Activated naive CD8-positive, alpha-beta T cell treated with anti-CD3 and anti-CD28 coated beads, Interleukin-2, amount 10 ng/mL, durations not matched to agents 7 days and 5 days (primary cell): ENCODE data around the gene NFU1. TPM values are rescaled to one million over a fixed set of nuclear protein-coding genes. Genes with fewer than 3 reads are reported as not detected.
A peak's percentile ranks its signal among the peaks of the same experiment; 100 is the strongest.
"Not testable (repeated sequence)": the region's sequence is repeated elsewhere in the genome, so short reads cannot be mapped to it uniquely, and the experiment has no call there.

ENCODE experiments used
- ATAC-seq: fragments of 150-1000 bp; cut with Tn5 transposase; one replicate; pipeline ENCODE4 v1.10.0; 2021; ENCODE audit warnings: low read depth, moderate library complexity
- POLR2A ChIA-PET: fragments of 350-600 bp; sonication (Branson Sonifier 250); formaldehyde crosslinking; loops from one replicate; lab custom pipeline; 2021; ENCODE audit warnings: antibody characterized with exemption; lab: Charles Lee
- DNase-seq: peaks from one replicate; pipeline ENCODE4 v3.0.0; 2021
- H3K27ac Mint-ChIP-seq: one replicate; pipeline ENCODE4 v1.8.0; 2022; ENCODE audit warnings: mild to moderate bottlenecking, mixed read lengths
- H3K27me3 Mint-ChIP-seq: one replicate; pipeline ENCODE4 v1.8.0; 2022; ENCODE audit warnings: mild to moderate bottlenecking, moderate library complexity, mixed read lengths
- H3K36me3 Mint-ChIP-seq: one replicate; pipeline ENCODE4 v1.8.0; 2021; ENCODE audit warnings: mild to moderate bottlenecking, mixed read lengths
- H3K4me1 Mint-ChIP-seq: one replicate; pipeline ENCODE4 v1.8.0; 2021; ENCODE audit warnings: mixed read lengths
- H3K4me3 Mint-ChIP-seq: one replicate; pipeline ENCODE4 v1.8.0; 2022; ENCODE audit warnings: mild to moderate bottlenecking, moderate library complexity, mixed read lengths
- H3K9me3 Mint-ChIP-seq: one replicate; pipeline ENCODE4 v1.8.0; 2021; ENCODE audit warnings: mixed read lengths
- total RNA-seq, 2 experiments: library from RNA; stranded (reverse); gene quantifications; one replicate each; pipeline ENCODE4 v1.2.3, GENCODE V29; 2021

The NFU1 gene
- total RNA-seq, 2 experiments from 2014 or later = 32.9 to 33.0 TPM

DNA sequence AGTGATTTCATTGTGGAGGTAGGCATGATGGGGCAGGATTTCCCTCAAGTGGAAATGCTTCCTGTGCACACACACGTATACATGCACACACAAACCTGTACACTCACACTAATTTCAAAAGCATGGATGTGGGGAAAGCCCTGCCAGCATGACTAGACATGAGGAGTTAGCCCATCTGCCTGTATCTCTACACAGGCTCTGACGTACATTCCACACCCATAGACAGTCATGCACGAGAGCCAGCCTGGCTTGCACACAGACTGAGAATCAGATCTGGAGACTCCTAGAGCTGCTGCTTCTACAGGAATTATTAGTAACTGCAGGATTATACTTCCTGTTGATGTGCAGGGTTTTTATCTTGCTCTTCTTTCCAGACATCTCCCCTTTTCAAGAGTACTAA, 27.3 kb upstream of the NFU1 start:
- H3K27me3 Mint-ChIP-seq = no peaks in the 10 kb centered on the region
- DNase-seq (no peak), ATAC-seq (no peak)
- POLR2A ChIA-PET = no interaction called here
- H3K27ac Mint-ChIP-seq = no peak overlapping the region
- H3K36me3 Mint-ChIP-seq = peaks cover 44% of the 10 kb centered on the region
- peaks cover 1% of the 10 kb centered on the region for H3K4me1 Mint-ChIP-seq
- no peaks in the 10 kb centered on the region for H3K9me3 Mint-ChIP-seq
- no peak overlapping the region for H3K4me3 Mint-ChIP-seq

DNA sequence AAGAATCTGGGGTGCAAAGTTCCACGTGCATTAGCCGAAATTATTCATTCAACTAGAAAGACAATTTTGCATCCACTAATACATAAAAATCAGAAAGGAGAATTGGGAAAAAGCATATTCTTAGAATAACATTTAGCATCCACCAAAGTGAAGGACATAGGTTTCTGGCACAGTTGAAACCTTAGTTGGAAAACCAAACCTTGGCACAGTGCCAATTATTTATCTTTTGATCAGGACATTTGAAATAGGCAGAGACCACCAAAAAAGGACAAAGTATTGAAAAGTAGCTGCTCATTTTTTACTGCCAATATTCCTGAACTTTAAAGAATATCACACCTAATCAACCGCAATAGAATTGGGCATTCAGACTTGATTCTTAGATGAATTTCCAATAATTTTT, 25.5 kb upstream of the NFU1 start:
- ATAC-seq (no peak), DNase-seq (no peak)
- Mint-ChIP-seq H3K9me3 (no peaks in the 10 kb centered on the region), H3K27ac (no peak overlapping the region), H3K36me3 (peaks cover 39% of the 10 kb centered on the region), H3K27me3 (no peaks in the 10 kb centered on the region), H3K4me1 (peaks cover 1% of the 10 kb centered on the region), H3K4me3 (no peak overlapping the region)
- POLR2A ChIA-PET = interaction anchor here (1.0 kb wide), 1 partner anchor 26 kb away, joined by 3 read pairs; the partner anchor contains the start of gene NFU1

DNA sequence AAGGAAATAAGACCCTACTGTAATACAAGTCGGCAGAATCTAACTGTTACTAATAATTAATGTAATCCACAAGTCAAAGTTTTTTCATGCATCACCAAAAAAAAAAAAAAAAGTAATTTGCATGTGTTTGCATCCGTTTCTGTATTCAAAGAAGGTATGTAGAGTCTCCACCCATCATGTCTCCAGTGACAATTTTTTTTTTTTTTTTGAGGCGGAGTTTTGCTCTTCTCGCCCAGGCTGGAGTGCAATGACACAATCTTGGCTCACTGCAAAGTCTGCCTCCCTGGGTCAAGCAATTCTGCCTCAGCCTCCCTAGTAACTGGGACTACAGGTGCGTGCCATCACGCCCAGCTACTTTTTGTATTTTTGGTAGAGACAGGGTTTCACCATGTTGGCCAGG, 24.2 kb upstream of the NFU1 start:
- Mint-ChIP-seq H3K27me3 (no peaks in the 10 kb centered on the region), H3K4me3 (no peak overlapping the region), H3K36me3 (peaks cover 35% of the 10 kb centered on the region), H3K9me3 (no peaks in the 10 kb centered on the region), H3K4me1 (peaks cover 1% of the 10 kb centered on the region), H3K27ac (no peak overlapping the region)
- POLR2A ChIA-PET = no interaction called here
- ATAC-seq = no peak
- DNase-seq = no peak

DNA sequence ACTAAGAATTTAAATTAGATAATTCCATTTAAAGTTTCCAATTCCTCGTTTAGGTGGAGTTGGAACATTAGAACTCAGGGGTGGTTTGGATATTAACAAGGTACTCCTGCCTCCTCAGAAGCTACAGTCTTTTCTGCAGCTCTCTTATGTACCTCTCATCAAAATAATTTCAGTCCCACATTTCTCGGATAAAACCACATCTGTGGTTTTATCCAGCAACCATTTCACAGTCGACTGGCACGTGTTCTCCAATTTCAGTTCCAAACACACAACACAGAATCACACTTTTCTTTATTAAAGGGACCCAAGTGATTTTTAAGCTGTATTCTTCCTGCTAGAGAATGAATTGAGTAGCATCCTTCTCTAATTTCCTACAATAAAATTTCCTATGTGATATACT, 22.7 kb upstream of the NFU1 start:
- POLR2A ChIA-PET = no interaction called here
- Mint-ChIP-seq H3K27me3 (no peaks in the 10 kb centered on the region), H3K4me3 (no peak overlapping the region), H3K4me1 (peaks cover 3% of the 10 kb centered on the region), H3K36me3 (peaks cover 23% of the 10 kb centered on the region), H3K9me3 (no peaks in the 10 kb centered on the region), H3K27ac (no peak overlapping the region)
- ATAC-seq (no peak), DNase-seq (no peak)

DNA sequence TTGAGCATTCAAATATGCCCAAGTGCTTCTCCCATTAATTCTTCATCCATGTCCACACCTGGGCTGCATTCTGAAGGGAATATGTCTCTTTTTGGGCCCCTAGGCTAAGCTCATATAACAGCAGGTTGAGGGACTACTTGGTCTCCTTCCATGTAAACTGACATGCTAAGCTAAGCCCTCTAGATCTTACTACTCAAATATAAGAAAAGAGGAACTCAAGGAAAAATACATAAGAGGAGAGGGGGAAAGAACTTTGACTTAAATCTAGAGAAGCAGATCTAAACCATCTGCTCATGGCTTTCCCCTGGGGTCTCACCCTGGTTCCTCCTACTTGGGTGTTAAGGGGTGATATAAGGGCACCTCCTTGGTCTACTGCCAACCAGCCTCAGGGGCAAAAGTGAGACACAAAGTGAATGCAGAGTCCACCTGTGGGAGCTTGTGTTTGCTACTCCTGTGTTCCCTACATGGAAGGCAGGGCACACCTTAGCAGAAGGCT, 19.8 kb upstream of the NFU1 start:
- H3K4me3 Mint-ChIP-seq = no peak overlapping the region
- POLR2A ChIA-PET = interaction anchor here (0.8 kb wide), 1 partner anchor 20 kb away, joined by 3 read pairs; the partner anchor contains the start of gene NFU1

DNA sequence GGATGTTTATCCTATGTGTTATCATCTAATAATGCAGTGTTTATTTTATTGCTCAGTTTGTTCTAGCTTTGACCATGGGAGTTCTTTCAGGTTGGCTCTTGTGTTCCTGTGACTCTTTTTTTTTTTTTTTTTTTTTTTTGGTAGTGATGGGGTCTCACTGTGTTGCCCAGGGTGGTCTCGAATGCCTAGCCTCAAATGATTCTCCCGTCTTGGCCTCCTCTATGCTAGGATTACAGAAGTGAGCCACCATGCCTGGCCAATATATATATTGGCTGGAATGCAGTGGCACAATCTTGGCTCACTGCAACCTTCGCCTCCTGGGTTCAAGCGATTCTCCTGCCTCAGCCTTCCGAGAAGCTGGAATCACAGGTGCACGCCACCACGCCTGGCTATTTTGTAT, 18.9 kb upstream of the NFU1 start:
- ATAC-seq (no peak), DNase-seq (no peak)
- H3K27me3 Mint-ChIP-seq = no peaks in the 10 kb centered on the region
- peaks cover under 1% of the 10 kb centered on the region for H3K36me3 Mint-ChIP-seq
- POLR2A ChIA-PET = no interaction called here
- no peak overlapping the region for H3K4me3 Mint-ChIP-seq
- H3K4me1 Mint-ChIP-seq = peaks cover 9% of the 10 kb centered on the region
- H3K27ac Mint-ChIP-seq = no peak overlapping the region
- H3K9me3 Mint-ChIP-seq = no peaks in the 10 kb centered on the region

More for the DNA sequence above, 19.8 kb upstream of the NFU1 start:
- H3K4me1 Mint-ChIP-seq = peaks cover 10% of the 10 kb centered on the region
- no peak overlapping the region for H3K27ac Mint-ChIP-seq
- H3K36me3 Mint-ChIP-seq = peaks cover 8% of the 10 kb centered on the region
- no peaks in the 10 kb centered on the region for H3K9me3 Mint-ChIP-seq
- DNase-seq (no peak), ATAC-seq (no peak)
- H3K27me3 Mint-ChIP-seq = no peaks in the 10 kb centered on the region

DNA sequence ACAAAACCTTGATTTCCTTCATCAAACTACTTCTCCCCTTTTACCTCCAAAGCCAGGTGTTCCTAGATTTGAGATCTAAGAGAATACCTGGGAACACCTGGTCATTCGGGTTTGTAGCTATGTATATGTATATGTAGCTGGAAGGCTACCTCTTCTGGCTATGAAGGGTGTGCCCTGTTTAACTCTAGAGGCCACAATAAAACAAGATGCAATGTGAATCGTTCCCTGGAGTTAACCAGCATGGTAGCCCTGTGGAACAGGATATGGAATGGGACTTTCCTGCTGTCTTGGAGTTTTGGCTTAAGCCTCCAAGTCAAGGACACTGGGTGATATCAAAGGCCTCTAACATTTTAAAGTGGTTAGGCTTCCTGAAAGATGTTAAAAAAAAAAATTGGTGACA, 17.7 kb upstream of the NFU1 start:
- ATAC-seq (no peak), DNase-seq (no peak)
- no peaks in the 10 kb centered on the region for H3K36me3 Mint-ChIP-seq
- H3K4me3 Mint-ChIP-seq = no peak overlapping the region
- H3K27ac Mint-ChIP-seq = no peak overlapping the region
- H3K9me3 Mint-ChIP-seq = no peaks in the 10 kb centered on the region
- H3K27me3 Mint-ChIP-seq = no peaks in the 10 kb centered on the region
- POLR2A ChIA-PET = no interaction called here
- H3K4me1 Mint-ChIP-seq = peaks cover 9% of the 10 kb centered on the region

DNA sequence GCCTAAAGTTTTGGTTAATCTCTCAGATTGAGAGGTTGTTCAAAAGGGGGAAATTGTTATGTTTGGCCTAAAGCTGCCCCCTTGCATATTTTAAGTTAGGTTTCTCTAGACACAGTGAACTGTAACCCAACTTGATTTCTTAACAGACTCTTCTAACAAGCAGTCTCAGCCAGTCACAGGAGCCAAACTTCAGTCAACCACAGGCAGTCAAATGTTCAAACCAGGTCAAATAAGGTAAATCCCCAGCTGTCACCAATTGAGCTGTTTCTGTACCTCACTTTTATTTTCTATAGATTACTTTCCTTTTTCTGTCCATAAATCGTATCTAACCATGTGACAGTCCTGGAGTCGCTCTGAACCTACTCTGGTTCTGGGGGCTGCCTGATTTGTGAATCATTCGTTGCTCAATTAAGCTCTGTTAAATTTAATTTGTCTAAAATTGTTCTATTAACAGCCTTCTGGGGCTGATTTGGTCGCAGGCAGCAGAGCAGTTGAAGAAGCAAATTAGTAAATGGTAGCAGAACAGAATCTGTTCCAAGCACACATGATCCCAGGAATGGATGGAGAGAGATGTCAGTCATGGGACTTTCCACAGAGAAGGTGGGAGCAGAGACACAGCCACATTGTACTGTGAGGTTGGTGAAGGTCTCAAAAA, 16.4 kb upstream of the NFU1 start:
- Mint-ChIP-seq H3K9me3 (no peaks in the 10 kb centered on the region), H3K4me1 (peaks cover 9% of the 10 kb centered on the region), H3K36me3 (no peaks in the 10 kb centered on the region), H3K4me3 (no peak overlapping the region), H3K27me3 (no peaks in the 10 kb centered on the region), H3K27ac (no peak overlapping the region)
- ATAC-seq (peak; percentile 65), DNase-seq (no peak)
- POLR2A ChIA-PET = interaction anchor here (0.5 to 0.8 kb wide), 2 partner anchors 16 to 811 kb away, joined by 3 to 6 read pairs; partner anchors contain the start of gene NFU1

DNA sequence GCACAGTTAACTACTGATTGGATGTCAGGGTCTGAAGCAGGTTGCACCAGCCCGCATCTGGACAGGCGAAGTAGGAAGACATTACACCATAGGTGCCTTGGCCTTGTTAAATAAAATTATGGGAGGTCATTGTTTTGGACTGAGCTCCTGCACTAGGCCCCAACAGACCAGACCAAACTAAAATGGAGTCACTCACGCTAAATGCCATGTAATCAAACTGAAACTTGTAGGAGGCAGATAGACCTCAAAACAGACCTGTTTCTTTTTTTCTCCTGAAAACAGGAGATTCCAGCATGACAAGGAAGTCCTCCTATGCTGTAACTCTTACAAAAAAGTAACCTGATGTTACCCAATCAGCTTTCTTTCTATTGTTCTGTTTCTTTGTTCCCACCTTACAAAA, 15.5 kb upstream of the NFU1 start:
- Mint-ChIP-seq H3K27ac (no peak overlapping the region), H3K27me3 (no peaks in the 10 kb centered on the region), H3K9me3 (no peaks in the 10 kb centered on the region), H3K36me3 (no peaks in the 10 kb centered on the region), H3K4me3 (no peak overlapping the region), H3K4me1 (peaks cover 9% of the 10 kb centered on the region)
- POLR2A ChIA-PET = interaction anchor here (0.8 kb wide), 1 partner anchor 15 kb away, joined by 3 read pairs; the partner anchor contains the start of gene NFU1
- ATAC-seq = no peak
- DNase-seq = no peak

DNA sequence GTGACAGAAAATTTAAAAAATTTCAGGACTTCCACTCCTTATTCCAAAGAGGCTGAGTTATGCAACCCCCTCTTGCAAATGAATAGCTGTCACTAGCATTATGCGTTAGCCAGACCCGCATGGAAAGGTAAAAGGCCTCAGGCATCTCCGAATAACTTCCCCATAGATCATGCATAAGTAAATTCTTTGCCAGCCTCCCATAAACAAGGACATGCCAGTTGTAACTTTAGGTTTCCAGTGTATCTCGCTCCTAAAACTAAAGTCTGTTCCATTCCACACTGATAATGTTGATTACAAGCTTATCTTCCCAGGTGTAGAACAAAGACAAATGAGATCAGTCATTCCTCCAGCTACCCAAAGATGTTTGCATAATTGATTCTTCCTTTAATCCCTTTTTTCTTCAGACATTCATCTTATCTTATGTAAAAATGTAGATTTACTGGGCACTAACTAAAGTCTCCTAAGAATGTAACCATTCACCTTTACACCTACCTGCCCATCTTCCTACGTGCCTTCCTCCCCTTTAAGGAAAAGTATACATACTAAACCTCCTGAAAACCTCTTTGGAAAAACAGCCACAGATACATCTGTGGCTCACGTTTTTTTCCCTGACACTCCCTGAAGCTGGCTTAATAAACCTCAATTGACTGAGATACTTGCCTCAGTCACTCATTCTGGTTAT, 13.6 kb upstream of the NFU1 start:
- no peaks in the 10 kb centered on the region for H3K9me3 Mint-ChIP-seq
- H3K27me3 Mint-ChIP-seq = no peaks in the 10 kb centered on the region
- no peak overlapping the region for H3K27ac Mint-ChIP-seq
- H3K36me3 Mint-ChIP-seq = peaks cover 2% of the 10 kb centered on the region
- H3K4me3 Mint-ChIP-seq = no peak overlapping the region
- POLR2A ChIA-PET = no interaction called here
- peaks cover 9% of the 10 kb centered on the region for H3K4me1 Mint-ChIP-seq
- DNase-seq (no peak), ATAC-seq (no peak)

DNA sequence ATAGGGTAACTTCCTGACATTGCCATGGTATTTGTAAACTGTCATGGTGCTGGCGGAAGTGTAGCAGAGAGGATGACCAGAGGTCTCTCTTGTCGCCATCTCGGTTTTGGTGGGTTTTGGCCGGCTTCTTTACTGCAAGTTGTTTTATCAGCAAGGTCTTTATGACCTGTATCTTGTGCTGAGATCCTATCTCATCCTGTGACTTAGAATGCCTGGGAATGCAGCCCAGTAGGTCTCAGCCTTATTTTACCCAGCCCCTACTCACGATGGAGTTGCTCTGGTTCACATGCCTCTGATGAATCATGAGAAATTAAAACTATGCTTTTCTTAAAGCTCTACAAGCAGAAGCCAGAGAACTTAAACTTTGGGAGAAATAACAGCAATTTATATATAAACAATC, 12.7 kb upstream of the NFU1 start:
- H3K4me3 Mint-ChIP-seq = no peak overlapping the region
- H3K27me3 Mint-ChIP-seq = no peaks in the 10 kb centered on the region
- no peak for ATAC-seq
- H3K36me3 Mint-ChIP-seq = peaks cover 2% of the 10 kb centered on the region
- no peak for DNase-seq
- H3K4me1 Mint-ChIP-seq = peaks cover 7% of the 10 kb centered on the region
- H3K27ac Mint-ChIP-seq = no peak overlapping the region
- H3K9me3 Mint-ChIP-seq = no peaks in the 10 kb centered on the region
- POLR2A ChIA-PET = no interaction called here

DNA sequence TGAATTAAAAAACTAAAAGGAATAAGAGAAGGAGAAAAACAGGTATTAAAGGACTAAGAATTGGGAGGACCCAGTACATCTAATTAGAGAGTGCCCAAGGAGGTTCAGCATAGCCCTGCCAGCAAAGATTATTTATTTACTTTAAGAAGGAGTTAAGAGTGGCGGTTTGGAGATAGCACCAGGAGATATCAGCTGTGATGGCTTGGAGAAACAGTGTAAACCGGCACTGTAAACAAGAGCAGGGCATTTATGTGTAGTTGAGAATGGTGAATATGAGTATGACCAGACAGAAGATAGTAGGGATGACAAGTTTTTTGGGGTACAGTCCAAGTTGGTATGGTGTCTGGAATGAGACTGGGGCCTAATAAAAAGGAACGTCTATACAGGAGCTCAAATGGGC, 6.4 kb upstream of the NFU1 start:
- H3K4me3 Mint-ChIP-seq, H3K4me1 Mint-ChIP-seq, POLR2A ChIA-PET, DNase-seq, ATAC-seq, H3K27me3 Mint-ChIP-seq, H3K27ac Mint-ChIP-seq, H3K9me3 Mint-ChIP-seq: not testable (repeated sequence)
- H3K36me3 Mint-ChIP-seq = peaks cover 14% of the 10 kb centered on the region

DNA sequence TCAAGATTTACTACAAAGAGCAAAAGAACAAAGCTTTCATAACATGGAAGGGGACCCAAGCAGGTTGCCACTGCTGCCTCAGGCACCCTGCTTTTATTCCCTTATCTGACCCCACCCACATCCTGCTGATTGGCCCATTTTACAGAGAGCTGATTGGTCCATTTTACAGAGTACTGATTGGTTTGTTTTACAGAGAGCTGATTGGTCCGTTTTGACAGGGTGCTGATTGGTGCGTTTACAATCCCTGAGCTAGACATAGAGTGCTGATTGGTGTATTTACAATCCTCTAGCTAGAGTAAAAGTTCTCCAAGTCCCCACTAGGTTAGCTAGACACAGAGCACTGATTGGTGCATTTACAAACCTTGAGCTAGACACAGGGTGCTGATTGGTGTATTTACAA, 2.3 kb upstream of the NFU1 start:
- POLR2A ChIA-PET, H3K4me3 Mint-ChIP-seq: not testable (repeated sequence)
- H3K36me3 Mint-ChIP-seq = peaks cover 15% of the 10 kb centered on the region

DNA sequence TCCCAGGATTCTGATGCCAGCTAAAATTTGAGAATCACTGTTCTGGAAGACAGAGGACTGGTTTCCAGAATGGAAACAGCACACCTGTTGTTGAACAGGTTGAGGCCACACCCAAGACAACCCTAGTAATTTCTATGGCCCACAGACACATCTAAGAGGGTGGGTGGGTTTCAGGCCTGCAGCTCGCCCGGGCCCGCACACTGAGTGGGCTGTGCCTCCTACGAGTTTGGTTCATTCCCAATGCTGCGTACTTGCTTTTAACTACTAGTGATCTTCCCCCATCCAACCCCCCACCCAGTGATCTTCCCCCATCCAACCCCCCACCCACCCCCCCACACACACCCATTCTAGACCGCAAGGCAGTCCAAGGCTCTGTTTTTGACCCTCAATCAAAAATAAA, 1.3 kb upstream of the NFU1 start:
- Mint-ChIP-seq H3K4me1 (peaks cover 25% of the 10 kb centered on the region), H3K36me3 (peaks cover 17% of the 10 kb centered on the region), H3K27me3 (no peaks in the 10 kb centered on the region), H3K4me3 (peak overlapping the region; percentile 84), H3K27ac (peak overlapping the region; percentile 95), H3K9me3 (peaks cover 7% of the 10 kb centered on the region)
- POLR2A ChIA-PET = no interaction called here
- no peak for ATAC-seq
- no peak for DNase-seq

More for the DNA sequence above, 2.3 kb upstream of the NFU1 start:
- DNase-seq, ATAC-seq, H3K9me3 Mint-ChIP-seq, H3K27me3 Mint-ChIP-seq, H3K27ac Mint-ChIP-seq: not testable (repeated sequence)
- H3K4me1 Mint-ChIP-seq = peaks cover 21% of the 10 kb centered on the region
